Measurements from ENCODE around the gene MAL.

The MAL gene

GRCh38 chr2:95025406-95026319, at the start of gene MAL:
TSS of gene MAL (plus strand) at chr2:95025708. CDS start at chr2:95025793, 85 bp downstream.
- peak; percentile 51 to 53 for DNase-seq (ENCODE audit: low read depth in 2 of 2)

GRCh38 chr2:94977826-94978225, 47.7 kb upstream of the MAL start:
- DNase-seq (ENCODE audit: low read depth in 2 of 2), result no peak

GRCh38 chr2:94978917-94979316, 46.6 kb upstream of the MAL start:
- DNase-seq (ENCODE audit: low read depth in 2 of 2), result no peak

GRCh38 chr2:94979406-94980375, 45.8 kb upstream of the MAL start:
- no peak for DNase-seq (ENCODE audit: low read depth in 2 of 2)

- no peak for DNase-seq (ENCODE audit: low read depth in 2 of 2)
These were observed 45.1 kb upstream of the MAL start for GRCh38 chr2:94980406-94980805.

GRCh38 chr2:94982156-94982555, 43.4 kb upstream of the MAL start:
- DNase-seq (ENCODE audit: low read depth in 2 of 2), result no peak

- DNase-seq (ENCODE audit: low read depth in 2 of 2), result no peak
These were observed 42.8 kb upstream of the MAL start for GRCh38 chr2:94982675-94983074.

GRCh38 chr2:94984964-94985575, 40.4 kb upstream of the MAL start:
- DNase-seq (ENCODE audit: low read depth in 2 of 2), result no peak

GRCh38 chr2:94985636-94986035, 39.9 kb upstream of the MAL start:
- DNase-seq (ENCODE audit: low read depth in 2 of 2), result no peak

- peak; percentile 4 to 26 for DNase-seq (ENCODE audit: low read depth in 2 of 2)
These were observed 39.0 kb upstream of the MAL start for GRCh38 chr2:94986392-94986963.

GRCh38 chr2:94987074-94988020, 38.2 kb upstream of the MAL start:
- no peak for DNase-seq (ENCODE audit: low read depth in 2 of 2)

- no peak for DNase-seq (ENCODE audit: low read depth in 2 of 2)
These were observed 34.6 kb upstream of the MAL start for GRCh38 chr2:94990956-94991355.

GRCh38 chr2:94992360-94992759, 33.1 kb upstream of the MAL start:
- no peak for DNase-seq (ENCODE audit: low read depth in 2 of 2)

GRCh38 chr2:94993176-94994062, 32.1 kb upstream of the MAL start:
- DNase-seq (ENCODE audit: low read depth in 2 of 2), result no peak

- DNase-seq (ENCODE audit: low read depth in 2 of 2), result no peak
These were observed 31.2 kb upstream of the MAL start for GRCh38 chr2:94994063-94994913.

GRCh38 chr2:94994914-94995552, 30.5 kb upstream of the MAL start:
- DNase-seq (ENCODE audit: low read depth in 2 of 2), result no peak

GRCh38 chr2:94995553-94996304, 29.8 kb upstream of the MAL start:
- DNase-seq (ENCODE audit: low read depth in 2 of 2), result no peak

Measured in stimulated activated CD4-positive, alpha-beta T cell treated with anti-CD3 and anti-CD28 coated beads, Interleukin-1b, Interleukin-23, amount 100 ng/mL, for 4 hours (primary cell).